Nephron progenitor cell (in vitro differentiated cells): Measurements from ENCODE around the gene ABAT.

Experiments
- DNase-seq: peaks from one replicate; pipeline ENCODE4 v3.0.0; 2021
- H3K27ac Mint-ChIP-seq: 2 replicates; pipeline ENCODE4 v1.8.0; 2021; ENCODE audit warnings: mild to moderate bottlenecking, moderate library complexity, mixed read lengths
- H3K27me3 Mint-ChIP-seq: 2 replicates; pipeline ENCODE4 v1.8.0; 2021; ENCODE audit warnings: mild to moderate bottlenecking, low read depth, mixed read lengths; ENCODE audit not compliant: poor library complexity
- H3K36me3 Mint-ChIP-seq: 2 replicates; pipeline ENCODE4 v1.8.0; 2021; ENCODE audit warnings: low read depth, mixed read lengths
- H3K4me1 Mint-ChIP-seq: 2 replicates; pipeline ENCODE4 v1.8.0; 2021; ENCODE audit warnings: mixed read lengths
- H3K4me3 Mint-ChIP-seq: 2 replicates; pipeline ENCODE4 v1.8.0; 2021; ENCODE audit warnings: mild to moderate bottlenecking, moderate library complexity, mixed read lengths
- H3K9me3 Mint-ChIP-seq: 2 replicates; pipeline ENCODE4 v1.8.0; 2021; ENCODE audit warnings: mild to moderate bottlenecking, moderate library complexity, mixed read lengths
- TF ChIP-seq, protein P1 (sequence below): fragments of 200-600 bp; sonication (generic); IDR thresholded peaks from 2 replicates; pipeline ENCODE4 v1.5.0; 2021; ENCODE audit warnings: antibody characterized with exemption

Gene ABAT

DNA sequence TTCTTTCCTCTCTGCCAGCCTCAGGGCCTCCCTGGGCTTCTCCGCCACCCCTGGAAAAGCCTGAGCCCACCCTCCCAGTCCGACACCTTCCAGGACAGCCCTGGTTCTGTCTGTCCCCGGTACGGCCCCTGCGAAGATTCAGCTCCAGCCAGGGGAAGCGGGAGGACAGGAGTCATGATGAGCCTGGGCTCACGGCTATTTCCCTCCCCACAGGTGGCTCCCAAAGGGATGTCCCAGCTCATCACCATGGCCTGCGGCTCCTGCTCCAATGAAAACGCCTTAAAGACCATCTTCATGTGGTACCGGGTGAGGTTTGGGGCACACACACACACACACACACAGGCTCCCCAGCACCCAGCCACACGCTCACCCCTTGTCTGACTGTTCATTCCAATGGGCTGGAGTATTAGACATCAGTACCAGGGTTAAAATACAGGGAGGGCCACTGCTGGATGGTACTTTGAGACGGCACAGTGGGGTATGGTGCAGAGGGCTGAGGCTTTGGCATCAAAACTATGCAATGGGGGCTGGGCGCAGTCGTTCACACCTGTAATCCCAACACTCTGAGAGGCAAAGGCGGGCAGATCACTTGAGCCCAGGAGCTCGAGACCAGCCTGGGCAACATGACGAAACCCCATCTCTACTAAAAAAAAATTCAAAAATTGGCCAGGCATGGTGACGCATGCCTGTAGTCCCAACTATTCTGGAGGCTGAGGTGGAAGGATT is 90.3 kb downstream of the ABAT start:
- H3K4me1 Mint-ChIP-seq = peaks cover 36% of the 10 kb centered on the region
- no peak for DNase-seq
- no peaks in the 10 kb centered on the region for H3K9me3 Mint-ChIP-seq

DNA sequence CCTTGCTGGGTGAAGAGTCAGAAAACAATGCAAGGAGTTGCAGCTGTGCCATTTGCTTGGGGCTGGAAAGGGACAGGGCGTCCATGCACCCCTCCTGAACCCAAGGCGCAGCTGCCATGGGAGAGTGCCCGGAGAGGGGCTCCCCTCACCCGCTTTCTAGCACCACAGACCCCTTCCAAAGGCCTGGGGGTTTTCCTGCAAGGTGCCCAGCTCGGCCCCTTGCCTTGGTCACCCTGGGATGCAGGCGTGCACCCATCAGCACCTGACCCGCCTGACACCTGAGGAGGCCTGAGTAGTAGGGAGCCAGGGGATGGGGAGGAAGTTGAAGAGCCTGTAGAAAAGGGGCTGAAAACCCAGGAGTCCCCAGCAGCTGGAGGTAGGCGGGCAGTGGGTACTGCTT is 92.8 kb downstream of the ABAT start:
- Mint-ChIP-seq H3K4me1 (peaks cover 36% of the 10 kb centered on the region), H3K9me3 (no peaks in the 10 kb centered on the region), H3K27ac (no peak overlapping the region), H3K4me3 (no peak overlapping the region), H3K27me3 (peaks cover 7% of the 10 kb centered on the region), H3K36me3 (peaks cover 44% of the 10 kb centered on the region)
- TF ChIP-seq, protein P1, sequence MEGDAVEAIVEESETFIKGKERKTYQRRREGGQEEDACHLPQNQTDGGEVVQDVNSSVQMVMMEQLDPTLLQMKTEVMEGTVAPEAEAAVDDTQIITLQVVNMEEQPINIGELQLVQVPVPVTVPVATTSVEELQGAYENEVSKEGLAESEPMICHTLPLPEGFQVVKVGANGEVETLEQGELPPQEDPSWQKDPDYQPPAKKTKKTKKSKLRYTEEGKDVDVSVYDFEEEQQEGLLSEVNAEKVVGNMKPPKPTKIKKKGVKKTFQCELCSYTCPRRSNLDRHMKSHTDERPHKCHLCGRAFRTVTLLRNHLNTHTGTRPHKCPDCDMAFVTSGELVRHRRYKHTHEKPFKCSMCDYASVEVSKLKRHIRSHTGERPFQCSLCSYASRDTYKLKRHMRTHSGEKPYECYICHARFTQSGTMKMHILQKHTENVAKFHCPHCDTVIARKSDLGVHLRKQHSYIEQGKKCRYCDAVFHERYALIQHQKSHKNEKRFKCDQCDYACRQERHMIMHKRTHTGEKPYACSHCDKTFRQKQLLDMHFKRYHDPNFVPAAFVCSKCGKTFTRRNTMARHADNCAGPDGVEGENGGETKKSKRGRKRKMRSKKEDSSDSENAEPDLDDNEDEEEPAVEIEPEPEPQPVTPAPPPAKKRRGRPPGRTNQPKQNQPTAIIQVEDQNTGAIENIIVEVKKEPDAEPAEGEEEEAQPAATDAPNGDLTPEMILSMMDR = no peak
- no peak for DNase-seq

More for the DNA sequence above, 90.3 kb downstream of the ABAT start:
- Mint-ChIP-seq H3K36me3 (peaks cover 58% of the 10 kb centered on the region), H3K27me3 (peaks cover 9% of the 10 kb centered on the region), H3K4me3 (no peak overlapping the region), H3K27ac (no peak overlapping the region)
- TF ChIP-seq, protein P1 = no peak

DNA sequence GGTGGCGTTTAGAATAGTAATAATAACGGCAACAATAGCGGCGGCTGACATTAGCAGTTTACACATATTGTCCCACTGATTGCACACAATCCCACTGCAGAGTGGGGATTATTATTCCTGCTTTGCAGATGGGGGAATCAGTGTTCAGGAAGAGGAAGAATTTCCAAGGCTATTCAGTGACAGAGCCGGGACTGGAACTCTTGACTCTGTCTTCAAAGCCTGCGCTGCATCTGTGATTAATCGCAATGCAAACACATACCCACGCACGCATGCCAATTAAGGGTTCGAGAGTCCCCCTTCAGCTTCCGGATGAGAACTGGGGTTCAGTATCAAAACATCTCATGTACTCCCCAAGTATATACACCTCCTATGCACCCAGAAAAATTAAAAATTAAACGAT is 93.9 kb downstream of the ABAT start:
- Mint-ChIP-seq H3K4me3 (no peak overlapping the region), H3K27ac (peak overlapping the region; percentile 73), H3K36me3 (peaks cover 55% of the 10 kb centered on the region), H3K9me3 (no peaks in the 10 kb centered on the region), H3K4me1 (peaks cover 36% of the 10 kb centered on the region), H3K27me3 (peaks cover 10% of the 10 kb centered on the region)
- no peak for DNase-seq
- TF ChIP-seq, protein P1 = no peak

DNA sequence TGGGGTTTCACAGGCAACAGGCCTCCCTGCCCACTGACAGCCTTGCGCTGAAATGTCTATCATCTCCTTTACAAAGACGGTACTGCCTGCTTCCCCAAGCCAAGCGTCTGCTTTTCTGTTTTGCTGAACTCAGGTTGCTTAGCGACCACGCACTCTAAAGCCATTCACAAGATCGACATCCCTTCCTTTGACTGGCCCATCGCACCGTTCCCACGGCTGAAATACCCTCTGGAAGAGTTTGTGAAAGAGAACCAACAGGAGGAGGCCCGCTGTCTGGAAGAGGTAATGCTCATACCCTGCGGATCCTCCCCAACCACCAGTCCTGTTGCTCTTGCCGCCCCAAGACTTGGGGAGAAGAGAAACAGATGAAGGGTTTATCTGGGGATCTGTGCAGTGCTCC is 94.3 kb downstream of the ABAT start:
- Mint-ChIP-seq H3K27ac (peak overlapping the region; percentile 73), H3K4me1 (peaks cover 33% of the 10 kb centered on the region), H3K36me3 (peaks cover 59% of the 10 kb centered on the region), H3K27me3 (peaks cover 9% of the 10 kb centered on the region), H3K9me3 (no peaks in the 10 kb centered on the region), H3K4me3 (no peak overlapping the region)
- TF ChIP-seq, protein P1 = no peak
- DNase-seq = peak; percentile 20

DNA sequence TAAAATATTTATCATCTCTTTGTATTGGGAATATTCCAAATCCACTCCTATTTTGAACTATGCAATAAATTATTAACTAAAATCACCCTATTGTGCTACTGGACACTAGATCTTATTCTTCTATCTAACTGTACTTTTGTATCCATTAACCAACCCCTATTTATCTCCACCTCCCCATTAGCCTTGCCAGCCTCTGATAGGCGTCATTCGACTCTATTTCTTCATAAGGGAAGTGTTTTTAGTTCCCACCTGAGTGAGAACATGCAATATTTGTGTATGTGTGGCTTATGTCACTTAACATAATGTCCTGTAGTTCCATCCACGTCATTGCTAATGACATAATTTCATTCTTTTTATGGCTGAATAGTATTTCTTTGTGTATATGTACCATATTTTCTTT is 99.1 kb downstream of the ABAT start:
- Mint-ChIP-seq H3K4me1 (peaks cover 4% of the 10 kb centered on the region), H3K4me3 (no peak overlapping the region), H3K36me3 (peaks cover 73% of the 10 kb centered on the region), H3K9me3 (peaks cover 3% of the 10 kb centered on the region), H3K27ac (no peak overlapping the region), H3K27me3 (peaks cover 3% of the 10 kb centered on the region)
- TF ChIP-seq, protein P1 = no peak
- no peak for DNase-seq

DNA sequence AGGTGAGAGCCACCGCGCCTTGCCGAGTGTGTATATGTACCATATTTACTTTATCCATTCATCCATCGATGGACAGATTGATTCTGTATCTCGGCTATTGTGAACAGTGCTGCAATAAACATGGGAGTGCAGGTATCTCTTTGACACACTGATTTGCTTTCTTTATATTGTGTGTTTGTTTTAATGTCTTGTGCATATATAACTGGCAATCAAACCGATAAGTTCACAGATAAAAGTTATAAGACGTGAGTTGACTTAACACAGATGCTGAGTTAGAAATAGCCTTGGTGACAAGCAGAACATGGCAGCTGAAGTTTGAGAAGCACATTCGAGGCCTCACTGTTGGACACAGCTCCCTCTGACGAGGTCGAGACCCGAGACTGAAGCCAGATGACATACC is 99.8 kb downstream of the ABAT start:
- no peak overlapping the region for H3K27ac Mint-ChIP-seq
- no peak overlapping the region for H3K4me3 Mint-ChIP-seq
- peaks cover 67% of the 10 kb centered on the region for H3K36me3 Mint-ChIP-seq
- no peaks in the 10 kb centered on the region for H3K4me1 Mint-ChIP-seq
- H3K9me3 Mint-ChIP-seq = peaks cover 3% of the 10 kb centered on the region
- H3K27me3 Mint-ChIP-seq = peaks cover 3% of the 10 kb centered on the region
- DNase-seq = no peak
- TF ChIP-seq, protein P1 = no peak
